Ishikawa (cell line): Measurements from ENCODE around the gene CSNK1G2.

Experiments used
- EGR1 ChIP-seq: IDR thresholded peaks from 2 replicates; pipeline ENCODE4 v1.6.1; 2012
- EP300 ChIP-seq: IDR thresholded peaks from 2 replicates; pipeline ENCODE4 v1.6.1; 2012; ENCODE audit warnings: borderline replicate concordance
- FOXM1 ChIP-seq: IDR thresholded peaks from 2 replicates; pipeline ENCODE4 v1.6.1; 2012; ENCODE audit warnings: low read depth, borderline replicate concordance
- TEAD4 ChIP-seq: IDR thresholded peaks from 2 replicates; pipeline ENCODE4 v1.6.1; 2012
- YY1 ChIP-seq: IDR thresholded peaks from 2 replicates; pipeline ENCODE4 v1.6.1; 2012; ENCODE audit warnings: low read depth
- ZBTB7A ChIP-seq: IDR thresholded peaks from 2 replicates; pipeline ENCODE4 v1.6.1; 2012; ENCODE audit warnings: low read depth
- TF ChIP-seq, protein P1 (sequence below): IDR thresholded peaks from 2 replicates; pipeline ENCODE4 v1.6.1; 2012
- TF ChIP-seq, protein P2 (sequence below): IDR thresholded peaks from 2 replicates; pipeline ENCODE4 v1.6.1; 2012

DNA sequence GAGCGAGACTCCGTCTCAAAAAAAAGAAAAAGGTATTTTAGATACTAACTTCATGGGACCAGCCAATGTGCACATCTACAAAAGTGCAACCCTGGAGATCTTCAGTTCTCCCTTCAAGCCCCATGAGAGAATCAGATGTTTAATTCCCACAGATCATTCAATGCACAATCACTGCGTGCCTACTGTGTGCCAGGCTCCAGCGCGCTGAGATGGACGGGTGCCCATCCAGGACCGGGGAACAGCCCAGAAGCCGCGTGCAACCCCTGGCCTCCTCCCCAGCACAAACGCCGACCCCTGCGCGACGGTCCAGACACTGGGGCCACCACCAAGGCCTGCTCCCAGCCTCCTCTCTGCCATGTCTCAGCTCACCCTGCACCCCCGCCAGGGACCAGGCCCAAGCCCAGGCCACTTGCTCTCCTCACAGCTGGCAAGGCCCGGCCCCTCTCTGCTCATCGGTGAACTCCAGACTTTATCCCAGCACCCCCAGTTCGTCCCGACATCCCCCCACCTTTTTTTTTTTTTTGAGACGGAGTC is 69.2 kb downstream of the CSNK1G2 start:
- TF ChIP-seq, protein P1, sequence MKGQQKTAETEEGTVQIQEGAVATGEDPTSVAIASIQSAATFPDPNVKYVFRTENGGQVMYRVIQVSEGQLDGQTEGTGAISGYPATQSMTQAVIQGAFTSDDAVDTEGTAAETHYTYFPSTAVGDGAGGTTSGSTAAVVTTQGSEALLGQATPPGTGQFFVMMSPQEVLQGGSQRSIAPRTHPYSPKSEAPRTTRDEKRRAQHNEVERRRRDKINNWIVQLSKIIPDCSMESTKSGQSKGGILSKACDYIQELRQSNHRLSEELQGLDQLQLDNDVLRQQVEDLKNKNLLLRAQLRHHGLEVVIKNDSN, result no peak
- TF ChIP-seq FOXM1 (no peak), TEAD4 (no peak), EP300 (no peak), YY1 (no peak), ZBTB7A (no peak), EGR1 (no peak)
- TF ChIP-seq, protein P2, sequence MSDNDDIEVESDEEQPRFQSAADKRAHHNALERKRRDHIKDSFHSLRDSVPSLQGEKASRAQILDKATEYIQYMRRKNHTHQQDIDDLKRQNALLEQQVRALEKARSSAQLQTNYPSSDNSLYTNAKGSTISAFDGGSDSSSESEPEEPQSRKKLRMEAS, result no peak
